HK-2 (cell line): ENCODE results near the gene DRAXIN.
A peak's percentile ranks its signal among the peaks of the same experiment; 100 is the strongest.

ENCODE experiments used
- DNase-seq: peaks from one replicate; pipeline ENCODE4 v3.0.0-alpha.2; 2018; ENCODE audit not compliant: unreplicated experiment

DRAXIN gene

DNA sequence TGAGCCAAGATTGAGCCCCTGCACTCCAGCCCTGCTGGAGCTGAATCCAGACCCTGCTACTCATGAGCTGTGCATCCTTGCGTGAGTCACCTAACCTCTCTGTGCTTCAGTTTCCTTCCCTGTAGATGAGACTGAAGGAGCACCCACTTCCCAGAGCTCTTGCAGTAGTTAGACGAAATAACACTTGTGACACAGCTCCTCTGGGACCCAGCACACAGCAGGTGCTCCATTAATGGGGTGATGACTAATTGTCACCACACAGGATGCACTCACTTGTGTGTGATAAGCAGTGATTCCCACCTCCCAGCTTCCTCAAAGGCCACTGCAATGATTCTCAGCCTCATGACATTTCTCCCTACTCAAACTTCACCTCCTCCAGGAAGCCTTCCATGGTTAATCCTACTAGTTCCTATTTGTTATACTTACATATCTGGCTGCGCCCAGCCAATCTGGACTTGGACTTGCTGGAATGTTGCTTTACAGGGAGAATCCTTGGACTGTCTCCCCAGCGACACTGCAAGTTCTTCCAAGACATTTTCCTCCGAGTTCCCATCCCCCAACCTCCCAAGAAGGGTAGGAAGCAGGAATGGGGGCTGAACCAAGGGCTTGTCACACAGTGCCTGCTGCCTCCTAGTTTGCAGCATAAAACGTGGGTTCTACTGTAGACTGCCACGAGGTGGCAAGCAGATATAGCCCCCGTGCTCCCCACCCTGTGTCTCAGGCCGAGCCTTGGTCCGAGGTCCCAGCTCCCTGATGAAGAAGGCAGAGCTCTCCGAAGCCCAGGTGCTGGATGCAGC, 17.2 kb downstream of the DRAXIN start:
- DNase-seq, result no peak

- no peak for DNase-seq
Measured at GRCh38 chr1:11711490-11711889, 20.0 kb downstream of the DRAXIN start.

- no peak for DNase-seq
Measured at GRCh38 chr1:11712285-11712684, 20.8 kb downstream of the DRAXIN start.

DNA sequence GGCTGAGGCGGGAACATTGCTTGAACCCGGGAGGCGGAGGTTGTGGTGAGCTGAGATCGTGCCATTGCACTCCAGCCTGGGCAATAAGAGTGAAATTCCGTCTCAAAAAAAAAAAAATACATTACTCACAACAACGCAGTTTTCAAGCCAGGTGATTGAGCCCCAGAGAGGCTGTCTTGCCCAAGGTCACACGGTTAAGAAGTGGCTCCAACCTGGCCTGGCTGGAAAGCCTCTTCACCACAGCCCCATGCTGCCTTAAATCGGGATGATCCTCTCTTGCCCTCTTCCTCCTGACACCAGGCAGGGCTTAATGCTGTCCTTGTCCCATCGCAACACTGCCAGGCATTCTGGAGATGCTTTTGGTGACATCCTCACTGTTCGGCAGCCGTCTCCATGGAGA, 21.6 kb downstream of the DRAXIN start:
- DNase-seq, result no peak

GRCh38 chr1:11714831-11715575, 23.5 kb downstream of the DRAXIN start:
- no peak for DNase-seq

DNA sequence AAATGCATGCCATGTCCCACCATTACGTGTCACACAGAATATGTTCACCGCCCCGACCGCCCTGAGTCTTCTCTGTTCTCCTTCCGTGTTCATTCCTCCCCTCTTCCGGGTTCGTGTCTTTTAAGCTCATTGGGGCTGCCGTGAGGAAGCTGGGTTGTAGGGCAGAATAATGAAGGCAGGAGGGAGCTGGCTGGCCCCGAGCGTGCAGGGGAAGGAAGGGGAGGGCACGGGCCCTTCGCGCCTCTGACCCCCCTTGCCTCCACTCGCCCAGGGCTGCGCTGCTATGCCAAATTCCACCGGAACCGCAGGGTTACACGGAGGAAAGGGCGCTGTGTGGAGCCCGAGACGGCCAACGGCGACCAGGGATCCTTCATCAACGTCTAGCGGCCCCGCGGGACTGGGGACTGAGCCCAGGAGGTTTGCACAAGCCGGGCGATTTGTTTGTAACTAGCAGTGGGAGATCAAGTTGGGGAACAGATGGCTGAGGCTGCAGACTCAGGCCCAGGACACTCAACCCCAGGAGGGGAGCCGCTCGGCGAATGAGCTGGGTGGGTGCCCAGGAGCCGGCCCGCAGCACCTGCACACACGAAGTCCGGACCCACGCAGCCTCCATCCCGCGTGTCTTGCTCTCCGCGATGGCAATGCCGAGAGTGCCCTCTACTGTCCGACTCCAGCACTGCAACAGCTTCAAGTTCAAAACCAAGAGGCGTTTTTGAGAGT, 28.0 kb downstream of the DRAXIN start:
- peak; percentile 63 for DNase-seq

DNA sequence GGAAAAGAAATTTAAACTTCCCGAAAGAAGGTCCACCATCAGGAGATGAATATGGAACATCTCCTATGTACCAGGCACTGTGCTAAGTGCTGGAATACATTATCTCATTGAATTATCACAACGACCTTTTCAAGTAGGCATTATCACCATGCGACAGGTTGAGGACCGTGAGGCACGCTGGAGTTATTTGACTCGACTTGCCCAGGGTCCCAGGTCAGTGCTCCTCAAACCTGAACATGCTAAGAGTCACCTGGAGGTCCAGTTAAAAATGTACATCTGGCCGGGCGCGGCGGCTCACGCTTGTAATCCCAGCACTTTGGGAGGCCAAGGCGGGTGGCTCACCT, 28.5 kb downstream of the DRAXIN start:
- no peak for DNase-seq

- DNase-seq, result no peak
Measured at GRCh38 chr1:11720525-11720924, 29.0 kb downstream of the DRAXIN start.

DNA sequence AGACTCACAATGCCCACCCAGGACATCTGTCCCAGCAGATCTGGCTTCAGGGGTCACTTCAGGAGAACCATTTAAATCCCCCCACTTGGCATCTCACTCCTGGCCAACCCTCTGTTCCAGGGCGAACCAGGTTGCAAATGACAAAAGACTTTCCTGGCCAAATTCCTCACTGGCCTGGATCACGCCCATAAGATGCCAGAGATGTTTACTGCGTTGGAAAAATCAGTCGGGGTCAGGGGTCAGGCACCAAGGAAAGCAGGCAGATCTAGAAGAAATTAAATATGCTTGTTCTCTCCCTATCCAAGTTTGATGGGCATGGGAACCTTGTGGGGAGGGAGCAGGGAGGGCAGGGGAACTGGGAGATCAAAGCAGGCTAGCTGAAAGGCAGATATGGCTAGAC, 29.8 kb downstream of the DRAXIN start:
- no peak for DNase-seq

GRCh38 chr1:11722538-11722937, 31.0 kb downstream of the DRAXIN start:
- DNase-seq, result no peak

DNA sequence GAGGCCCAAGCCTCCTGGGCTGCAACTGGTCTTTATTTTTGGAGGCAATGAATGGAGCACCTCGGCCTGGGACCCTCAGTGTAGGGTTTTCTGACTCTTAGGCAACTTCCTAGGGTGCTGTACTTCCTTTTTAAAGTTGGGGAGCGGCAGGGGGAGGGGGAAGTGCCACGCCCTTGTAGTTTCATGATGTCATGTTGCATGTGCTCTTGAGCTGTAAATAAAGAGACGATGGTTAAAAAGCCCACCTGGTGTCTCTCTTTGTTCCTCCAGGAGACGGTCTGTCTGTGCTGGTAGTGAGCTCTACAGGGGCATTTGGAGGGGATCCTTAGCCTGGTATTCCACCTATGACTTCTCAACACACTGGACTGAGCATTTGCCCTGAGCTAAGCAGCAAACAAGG, 34.1 kb downstream of the DRAXIN start:
- DNase-seq, result no peak

DNA sequence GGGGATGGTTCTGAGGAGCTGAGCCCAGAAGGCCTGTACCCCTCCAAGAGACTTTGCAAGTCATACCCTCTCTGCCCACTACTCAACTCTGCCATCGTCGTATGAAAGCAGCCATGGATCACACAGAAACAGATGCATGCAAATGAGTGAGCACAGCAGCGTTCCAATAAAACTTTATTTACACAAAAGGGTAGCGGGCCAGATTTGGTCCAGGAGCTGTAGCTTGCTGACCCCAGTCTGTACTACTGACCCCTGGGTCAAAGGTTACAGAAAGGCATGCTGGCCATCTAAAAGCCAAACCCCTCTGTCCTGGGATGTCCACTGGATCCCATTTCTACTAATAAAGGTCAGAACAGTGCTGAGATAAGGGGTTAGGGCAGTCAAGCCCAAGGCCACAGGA, 35.6 kb downstream of the DRAXIN start:
- DNase-seq, result no peak

DNA sequence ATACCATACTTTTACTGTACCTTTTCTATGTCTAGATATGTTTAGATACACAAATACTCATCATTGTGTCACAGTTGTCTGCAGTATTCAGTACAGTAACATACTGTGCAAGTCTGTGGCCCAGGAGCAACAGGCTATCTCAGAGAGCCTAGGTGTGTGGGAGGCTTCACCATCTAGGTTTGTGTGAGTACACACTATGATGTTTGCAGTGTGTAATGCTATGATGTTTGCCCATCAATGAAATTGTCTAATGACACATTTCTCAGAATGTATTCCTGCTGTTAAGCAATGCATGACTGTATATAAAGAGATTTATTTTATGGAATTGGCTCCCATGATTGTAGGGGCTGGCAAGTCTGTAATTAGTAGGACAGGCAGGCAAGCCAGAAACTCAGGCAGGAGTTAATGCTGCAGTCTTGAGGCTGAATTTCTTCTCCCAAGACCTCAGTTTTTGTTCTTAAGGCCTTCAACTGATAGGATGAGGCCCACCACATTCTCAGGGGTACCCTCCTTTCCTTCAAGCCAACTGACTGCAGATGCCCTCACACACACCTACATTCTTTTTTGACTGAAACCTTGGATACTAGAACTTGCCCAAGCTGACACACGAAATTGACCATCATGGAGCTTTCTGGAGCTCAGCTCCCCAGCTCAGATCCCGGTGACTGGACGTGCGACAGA, 36.8 kb downstream of the DRAXIN start:
- DNase-seq, result no peak

- DNase-seq, result no peak
Measured at GRCh38 chr1:11729155-11729497, 37.6 kb downstream of the DRAXIN start.

- peak; percentile 79 for DNase-seq
Measured at GRCh38 chr1:11729498-11730428, 38.3 kb downstream of the DRAXIN start.

DNA sequence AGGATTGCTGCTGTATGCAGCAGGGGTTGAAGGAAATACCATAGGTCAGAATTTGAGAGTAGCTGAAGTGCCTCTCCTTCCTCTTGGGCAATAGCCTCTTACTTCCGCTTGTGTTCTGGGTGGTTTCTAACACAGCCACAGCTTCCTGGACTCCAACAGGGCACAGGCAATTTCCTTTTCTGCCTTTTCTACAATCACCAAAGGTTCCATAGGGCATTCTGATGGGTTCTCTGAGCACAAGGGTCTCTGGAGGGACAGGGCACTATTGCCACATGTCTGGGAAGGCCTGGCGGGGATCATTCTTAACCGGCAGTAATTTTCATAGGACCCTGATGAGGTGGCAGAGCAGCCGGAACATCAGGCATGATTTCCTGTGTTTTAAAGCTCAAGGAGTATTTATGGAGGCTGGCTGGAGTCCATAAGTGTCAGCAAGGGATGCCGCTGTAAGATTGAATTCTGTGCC, 39.0 kb downstream of the DRAXIN start:
- DNase-seq, result no peak

GRCh38 chr1:11731691-11732283, 40.3 kb downstream of the DRAXIN start:
- no peak for DNase-seq

- DNase-seq, result no peak
Measured at GRCh38 chr1:11733306-11733705, 41.8 kb downstream of the DRAXIN start.

DNA sequence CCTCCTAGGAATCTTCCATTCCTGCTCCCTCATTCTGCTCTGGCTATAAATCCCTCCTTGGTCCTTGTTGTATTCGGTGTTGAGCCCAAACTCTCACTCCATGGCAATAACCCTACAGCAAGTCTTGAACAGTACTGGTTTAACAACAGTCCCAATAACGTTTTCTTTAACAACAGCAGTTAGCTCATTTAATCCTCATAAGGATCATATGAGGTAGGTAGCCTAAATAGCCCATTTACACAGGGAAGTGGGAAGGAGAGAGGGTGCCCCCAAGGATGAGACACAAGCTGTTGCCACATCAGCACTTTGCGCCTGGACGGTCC, 44.0 kb downstream of the DRAXIN start:
- DNase-seq, result no peak

- peak; percentile 92 for DNase-seq
Measured at GRCh38 chr1:11735854-11736745, 44.6 kb downstream of the DRAXIN start, which contains the start of gene AGTRAP. TSS of gene AGTRAP (plus strand) at chr1:11736136. CDS start at chr1:11736209, 73 bp downstream.
